GM12872 (cell line): ENCODE data around the gene ZNF175.

Source experiments
- TF ChIP-seq, protein P1 (sequence below): IDR thresholded peaks from 3 replicates; pipeline ENCODE4 v1.5.1; 2011; ENCODE audit warnings: low read depth, mild to moderate bottlenecking, low read length, moderate library complexity; ENCODE audit not compliant: insufficient read depth

ZNF175 gene

DNA sequence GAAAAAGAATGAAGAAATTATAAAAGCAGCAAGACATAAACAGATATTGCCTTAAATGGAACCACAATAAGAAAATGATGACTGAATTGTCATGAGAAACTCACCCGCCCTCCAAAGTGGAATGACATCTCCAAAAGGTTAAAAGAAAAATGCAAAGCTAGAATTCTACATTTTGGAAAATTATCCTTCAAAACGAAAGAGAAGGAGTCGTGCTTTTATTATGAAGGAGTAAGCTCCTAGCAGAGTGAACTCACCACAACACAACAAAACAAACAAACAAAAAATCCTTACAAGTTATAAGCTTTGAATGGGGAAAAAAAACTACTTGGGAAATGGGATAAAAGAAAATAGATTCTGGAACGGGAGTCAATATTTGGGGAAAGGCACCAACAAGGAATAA is 68.8 kb downstream of the ZNF175 start:
- TF ChIP-seq, protein P1, sequence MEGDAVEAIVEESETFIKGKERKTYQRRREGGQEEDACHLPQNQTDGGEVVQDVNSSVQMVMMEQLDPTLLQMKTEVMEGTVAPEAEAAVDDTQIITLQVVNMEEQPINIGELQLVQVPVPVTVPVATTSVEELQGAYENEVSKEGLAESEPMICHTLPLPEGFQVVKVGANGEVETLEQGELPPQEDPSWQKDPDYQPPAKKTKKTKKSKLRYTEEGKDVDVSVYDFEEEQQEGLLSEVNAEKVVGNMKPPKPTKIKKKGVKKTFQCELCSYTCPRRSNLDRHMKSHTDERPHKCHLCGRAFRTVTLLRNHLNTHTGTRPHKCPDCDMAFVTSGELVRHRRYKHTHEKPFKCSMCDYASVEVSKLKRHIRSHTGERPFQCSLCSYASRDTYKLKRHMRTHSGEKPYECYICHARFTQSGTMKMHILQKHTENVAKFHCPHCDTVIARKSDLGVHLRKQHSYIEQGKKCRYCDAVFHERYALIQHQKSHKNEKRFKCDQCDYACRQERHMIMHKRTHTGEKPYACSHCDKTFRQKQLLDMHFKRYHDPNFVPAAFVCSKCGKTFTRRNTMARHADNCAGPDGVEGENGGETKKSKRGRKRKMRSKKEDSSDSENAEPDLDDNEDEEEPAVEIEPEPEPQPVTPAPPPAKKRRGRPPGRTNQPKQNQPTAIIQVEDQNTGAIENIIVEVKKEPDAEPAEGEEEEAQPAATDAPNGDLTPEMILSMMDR = no peak

DNA sequence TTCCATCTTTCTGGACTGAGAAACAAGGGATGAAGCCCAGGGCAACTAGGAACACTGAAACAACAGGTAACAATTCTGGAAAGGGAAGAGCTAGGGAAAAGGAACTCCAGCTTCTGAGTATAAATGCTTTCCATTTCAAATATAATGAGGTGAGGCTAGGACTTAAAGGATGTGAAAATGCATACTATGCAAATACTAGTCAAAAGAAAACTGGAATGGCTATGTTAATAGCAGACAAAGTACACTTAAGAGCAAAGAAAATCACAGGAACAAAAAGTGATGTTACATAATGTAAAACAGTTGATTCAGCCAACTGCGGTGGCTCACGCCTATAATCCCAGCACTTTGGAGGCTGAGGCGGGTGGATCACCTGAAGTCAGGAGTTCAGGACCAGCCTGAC is 69.3 kb downstream of the ZNF175 start:
- TF ChIP-seq, protein P1 = no peak

DNA sequence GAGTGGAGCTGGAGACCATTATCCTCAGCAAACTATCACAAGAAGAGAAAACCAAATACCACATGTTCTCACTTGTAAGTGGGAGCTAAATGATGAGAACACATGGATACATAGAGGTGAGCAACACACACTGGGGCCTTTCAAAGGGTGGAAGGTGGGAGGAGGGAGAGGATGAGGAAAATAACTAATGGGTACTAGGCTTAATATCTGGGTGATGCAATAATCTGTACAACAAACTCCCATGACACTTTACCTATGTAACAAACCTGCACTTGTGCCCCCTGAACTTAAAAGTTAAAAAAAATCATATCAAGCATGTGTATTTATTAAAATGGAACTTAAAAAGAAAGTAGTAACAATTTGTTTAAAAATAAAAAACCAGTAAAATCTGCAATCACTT is 70.6 kb downstream of the ZNF175 start:
- TF ChIP-seq, protein P1 = no peak
